GM21381 (cell line): ENCODE results near the gene NIPSNAP2.
"Not testable (repeated sequence)": the region's sequence is repeated elsewhere in the genome, so short reads cannot be mapped to it uniquely, and the experiment has no call there.

Experiments used
- ATAC-seq: cut with Tn5 transposase; IDR thresholded peaks from one replicate; pipeline ENCODE4 v1.9.1; 2021; ENCODE audit warnings: mild to moderate bottlenecking, moderate library complexity; ENCODE audit not compliant: unreplicated experiment

NIPSNAP2 gene

GRCh38 chr7:56046721-56047445 lies 82.5 kb downstream of the NIPSNAP2 start:
- no peak for ATAC-seq

DNA sequence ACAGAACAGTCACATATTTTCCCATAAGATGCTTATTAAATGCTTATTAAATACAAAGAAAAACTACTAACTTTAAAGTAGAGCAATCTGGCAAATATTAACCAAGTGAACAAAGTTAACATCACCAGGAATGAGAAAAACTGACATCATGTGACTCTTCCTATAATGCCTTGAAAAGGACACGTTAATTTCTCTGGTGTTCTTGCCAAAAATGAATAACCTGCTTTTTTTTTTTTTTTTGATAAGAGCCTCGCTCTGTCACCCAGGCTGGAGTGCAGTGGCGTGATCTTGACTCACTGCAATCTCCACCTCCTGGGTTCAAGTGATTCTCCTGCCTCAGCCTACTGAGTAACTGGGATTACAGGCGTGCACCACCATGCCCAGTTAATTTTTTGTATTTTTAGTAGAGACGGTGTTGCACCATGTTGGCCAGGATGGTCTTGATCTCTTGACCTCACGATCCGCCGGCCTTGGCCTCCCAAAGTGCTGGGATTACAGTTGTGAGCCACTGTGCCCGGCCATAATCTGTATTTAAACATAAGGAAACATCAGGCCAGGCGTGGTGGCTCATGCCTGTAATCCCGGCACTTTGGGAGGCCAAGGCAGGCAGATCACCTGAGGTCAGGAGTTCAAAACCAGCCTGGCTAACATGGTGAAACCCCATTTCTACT lies 83.2 kb downstream of the NIPSNAP2 start:
- not testable (repeated sequence) for ATAC-seq

- no peak for ATAC-seq
Measured at GRCh38 chr7:56048245-56048644, 83.9 kb downstream of the NIPSNAP2 start.

- not testable (repeated sequence) for ATAC-seq
Measured at GRCh38 chr7:56048763-56049162, 84.4 kb downstream of the NIPSNAP2 start.
